ENCODE data around the gene DENND4B.
"Not testable (repeated sequence)": the region's sequence is repeated elsewhere in the genome, so short reads cannot be mapped to it uniquely, and the experiment has no call there.

Gene DENND4B, protein sequence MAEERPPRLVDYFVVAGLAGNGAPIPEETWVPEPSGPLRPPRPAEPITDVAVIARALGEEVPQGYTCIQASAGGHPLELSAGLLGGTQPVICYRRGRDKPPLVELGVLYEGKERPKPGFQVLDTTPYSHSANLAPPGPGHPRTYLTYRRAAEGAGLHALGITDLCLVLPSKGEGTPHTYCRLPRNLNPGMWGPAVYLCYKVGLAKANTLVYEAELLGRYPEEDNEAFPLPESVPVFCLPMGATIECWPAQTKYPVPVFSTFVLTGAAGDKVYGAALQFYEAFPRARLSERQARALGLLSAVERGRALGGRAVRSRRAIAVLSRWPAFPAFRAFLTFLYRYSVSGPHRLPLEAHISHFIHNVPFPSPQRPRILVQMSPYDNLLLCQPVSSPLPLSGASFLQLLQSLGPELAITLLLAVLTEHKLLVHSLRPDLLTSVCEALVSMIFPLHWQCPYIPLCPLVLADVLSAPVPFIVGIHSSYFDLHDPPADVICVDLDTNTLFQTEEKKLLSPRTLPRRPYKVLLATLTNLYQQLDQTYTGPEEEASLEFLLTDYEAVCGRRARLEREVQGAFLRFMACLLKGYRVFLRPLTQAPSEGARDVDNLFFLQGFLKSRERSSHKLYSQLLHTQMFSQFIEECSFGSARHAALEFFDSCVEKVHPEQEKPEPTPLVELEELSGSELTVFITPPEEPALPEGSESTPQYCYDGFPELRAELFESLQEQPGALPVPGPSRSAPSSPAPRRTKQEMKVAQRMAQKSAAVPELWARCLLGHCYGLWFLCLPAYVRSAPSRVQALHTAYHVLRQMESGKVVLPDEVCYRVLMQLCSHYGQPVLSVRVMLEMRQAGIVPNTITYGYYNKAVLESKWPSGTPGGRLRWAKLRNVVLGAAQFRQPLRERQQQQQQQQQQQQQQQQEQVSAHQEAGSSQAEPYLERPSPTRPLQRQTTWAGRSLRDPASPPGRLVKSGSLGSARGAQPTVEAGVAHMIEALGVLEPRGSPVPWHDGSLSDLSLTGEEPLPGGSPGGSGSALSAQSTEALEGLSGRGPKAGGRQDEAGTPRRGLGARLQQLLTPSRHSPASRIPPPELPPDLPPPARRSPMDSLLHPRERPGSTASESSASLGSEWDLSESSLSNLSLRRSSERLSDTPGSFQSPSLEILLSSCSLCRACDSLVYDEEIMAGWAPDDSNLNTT (N-terminal part only)

DNA sequence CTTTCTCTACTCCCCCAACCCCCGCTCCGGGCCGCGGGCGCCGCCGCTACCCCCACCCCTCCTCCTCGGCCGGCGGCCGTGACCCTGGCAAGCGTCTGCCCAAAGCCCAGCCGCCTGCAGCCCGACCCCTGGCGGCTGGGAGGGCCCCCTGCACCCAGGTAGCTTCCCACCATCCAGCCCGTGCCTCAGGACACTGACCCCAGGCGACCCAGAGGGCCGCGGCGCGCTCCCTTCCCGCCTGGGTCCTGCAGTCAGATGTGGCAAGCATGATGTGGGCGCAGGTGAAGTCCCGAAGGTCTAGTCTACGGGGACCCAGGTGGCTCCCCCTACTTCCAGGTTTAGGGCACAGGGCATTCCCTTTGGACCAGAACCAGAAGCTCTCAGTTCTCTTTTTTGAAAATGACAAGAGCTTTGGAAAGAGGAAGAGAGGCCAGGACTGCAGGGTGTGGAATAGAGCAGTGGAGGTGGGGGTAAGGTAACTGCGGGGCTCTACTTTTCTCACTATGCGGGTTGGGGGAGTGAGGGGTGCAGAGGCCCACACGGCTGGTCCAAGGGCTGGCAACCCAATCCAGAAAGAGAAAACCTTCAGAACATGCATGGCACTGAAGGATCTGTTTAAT lies at the start of gene DENND4B:
Gene DENND4B (minus strand): TSS at position 97 of the 620 bp plus-strand sequence. CDS start 2,344 bp downstream, outside the sequence.
- DNase-seq (ENCODE audit: low read depth, low spot score), result peak; percentile 92

- no peak for DNase-seq (ENCODE audit: low read depth, low spot score)
These were observed 49.1 kb upstream of the DENND4B start for GRCh38 chr1:153995640-153996039.

DNA sequence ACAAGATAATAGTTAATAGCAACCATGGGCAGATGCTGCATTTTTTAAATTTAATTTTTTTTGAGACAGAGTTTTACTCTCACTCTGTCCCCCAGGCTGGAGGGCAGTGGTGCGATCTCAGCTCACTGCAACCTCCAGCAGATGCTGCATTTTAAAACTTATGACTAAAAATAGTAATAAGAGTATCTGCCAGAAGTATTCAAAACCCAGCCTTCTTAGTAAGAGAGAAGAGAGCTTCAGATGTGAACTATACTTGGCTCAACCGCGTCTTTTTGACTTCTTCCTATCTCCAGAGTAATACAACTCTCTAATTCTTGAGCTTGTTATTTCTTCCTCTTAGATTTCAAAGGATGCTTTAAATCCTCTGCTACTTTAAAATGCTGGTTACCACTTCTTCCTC lies 48.7 kb upstream of the DENND4B start:
- no peak for DNase-seq (ENCODE audit: low read depth, low spot score)

DNA sequence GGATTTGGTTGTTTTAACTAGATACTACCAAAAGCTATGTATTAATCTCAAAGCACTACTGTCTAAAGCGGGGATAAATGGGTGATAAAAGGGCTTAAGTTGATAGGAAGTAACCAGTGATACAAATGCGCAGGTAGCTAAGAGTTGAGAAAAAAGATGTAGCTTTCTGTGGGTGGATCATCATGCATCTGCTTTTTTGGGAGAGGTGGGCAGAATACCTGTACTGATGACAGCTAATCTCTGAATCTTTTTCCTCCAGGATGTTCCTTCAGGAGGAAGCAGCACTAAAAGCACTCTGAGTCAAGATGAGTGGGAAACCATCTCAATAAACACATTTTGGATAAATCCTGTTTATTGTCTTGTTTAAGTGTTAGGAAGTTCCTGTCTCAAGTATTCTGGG lies 45.3 kb upstream of the DENND4B start:
- DNase-seq (ENCODE audit: low read depth, low spot score), result no peak

DNA sequence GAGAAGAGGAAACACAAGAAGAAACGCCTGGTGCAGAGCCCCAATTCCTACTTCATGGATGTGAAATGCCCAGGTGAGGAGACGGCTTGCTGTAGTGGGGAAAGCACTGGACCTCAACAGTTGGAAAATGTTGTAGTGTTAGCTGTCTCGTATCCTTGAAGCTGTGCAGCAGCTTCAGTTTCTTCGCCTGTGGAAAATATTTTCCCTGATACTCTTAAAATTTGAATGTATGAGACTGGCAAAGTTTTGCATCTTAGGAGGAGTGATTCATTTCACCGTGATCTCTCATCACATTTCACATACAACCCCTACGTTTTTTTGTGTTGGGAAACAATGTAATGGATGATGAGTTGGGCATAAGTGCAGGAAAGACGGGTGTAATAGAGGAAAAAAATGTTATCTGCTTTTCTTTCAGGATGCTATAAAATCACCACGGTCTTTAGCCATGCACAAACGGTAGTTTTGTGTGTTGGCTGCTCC lies 44.7 kb upstream of the DENND4B start:
- no peak for DNase-seq (ENCODE audit: low read depth, low spot score)

DNA sequence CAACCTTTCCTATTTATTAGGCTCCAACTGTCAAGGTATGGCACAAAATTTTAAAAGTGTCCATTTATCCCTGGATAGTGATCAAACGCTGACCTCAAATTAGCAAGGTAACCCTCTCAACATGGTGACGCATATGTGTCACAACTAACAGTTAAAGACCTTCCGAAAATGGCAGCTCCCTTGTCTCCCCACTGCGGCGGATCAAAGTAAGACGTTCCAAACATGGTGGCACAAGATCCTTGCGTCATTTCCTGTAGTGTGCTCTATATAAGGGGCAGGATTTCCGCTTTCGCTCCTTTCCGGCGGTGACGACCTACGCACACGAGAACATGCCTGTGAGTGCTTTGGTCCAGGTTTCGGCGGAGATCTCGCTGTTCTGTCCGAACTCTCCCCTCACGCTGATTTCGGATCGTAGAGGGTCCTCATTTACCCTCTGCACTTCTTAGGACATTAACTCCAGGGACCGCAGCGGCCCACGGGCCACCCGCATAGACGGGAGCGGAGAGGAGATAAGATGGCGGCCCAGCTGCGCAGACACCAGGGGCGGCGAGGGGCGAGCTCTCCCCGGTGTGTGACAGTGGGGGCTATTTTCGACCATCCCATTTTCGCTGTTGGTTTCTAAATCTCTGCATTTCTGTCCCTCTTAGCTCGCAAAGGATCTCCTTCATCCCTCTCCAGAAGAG lies 44.1 kb upstream of the DENND4B start, which contains the start of gene RPS27:
Gene RPS27 (plus strand): TSS at position 295 of the 683 bp plus-strand sequence. CDS start 35 bp downstream, at position 330.
- DNase-seq (ENCODE audit: low read depth, low spot score), result peak; percentile 97

- no peak for DNase-seq (ENCODE audit: low read depth, low spot score)
These were observed 41.1 kb upstream of the DENND4B start for GRCh38 chr1:153987621-153988020.

- DNase-seq (ENCODE audit: low read depth, low spot score), result peak; percentile 91
These were observed 39.6 kb upstream of the DENND4B start, which contains the start of gene RAB13 for GRCh38 chr1:153985941-153986761. TSS of gene RAB13 (minus strand) at chr1:153986339. CDS start at chr1:153986236, 103 bp downstream.

GRCh38 chr1:153985341-153985912 lies 38.9 kb upstream of the DENND4B start:
- peak; percentile 68 for DNase-seq (ENCODE audit: low read depth, low spot score)

DNA sequence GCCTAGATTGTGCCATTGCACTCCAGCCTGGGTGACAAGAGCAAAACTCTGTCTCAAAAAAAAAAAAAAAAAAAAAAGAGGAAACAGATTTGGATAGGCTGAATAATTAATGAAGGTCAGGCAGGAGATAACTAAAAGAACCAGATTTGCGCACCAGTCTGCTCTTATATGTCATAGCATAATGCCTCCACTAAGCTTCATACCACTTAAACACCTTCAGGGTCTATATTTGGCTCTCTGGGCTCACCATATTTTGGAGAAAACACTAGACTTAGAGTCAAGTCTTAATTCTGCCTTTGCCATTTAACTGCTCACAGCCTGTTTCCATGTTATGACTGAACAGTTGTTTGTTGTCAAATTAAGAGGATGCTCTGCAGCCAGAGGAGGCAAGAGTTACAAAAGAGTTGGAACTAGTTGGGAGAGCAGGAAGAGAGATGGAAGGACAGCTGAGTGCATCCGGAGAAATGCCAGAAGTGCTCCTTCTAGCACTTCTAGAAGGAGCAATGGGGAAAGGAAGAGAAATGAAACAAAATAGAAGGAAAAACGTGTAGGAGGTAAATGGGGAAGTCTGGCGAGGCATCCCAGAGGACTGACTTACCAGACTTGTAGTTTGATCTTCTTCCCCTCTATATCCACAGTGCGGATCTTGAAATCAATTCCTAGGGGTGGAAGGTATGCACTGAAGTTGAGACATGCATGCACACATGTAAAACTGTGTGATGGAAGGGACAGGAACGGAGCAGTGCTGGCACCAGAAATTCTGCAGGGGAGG lies 37.8 kb upstream of the DENND4B start:
- no peak for DNase-seq (ENCODE audit: low read depth, low spot score)

DNA sequence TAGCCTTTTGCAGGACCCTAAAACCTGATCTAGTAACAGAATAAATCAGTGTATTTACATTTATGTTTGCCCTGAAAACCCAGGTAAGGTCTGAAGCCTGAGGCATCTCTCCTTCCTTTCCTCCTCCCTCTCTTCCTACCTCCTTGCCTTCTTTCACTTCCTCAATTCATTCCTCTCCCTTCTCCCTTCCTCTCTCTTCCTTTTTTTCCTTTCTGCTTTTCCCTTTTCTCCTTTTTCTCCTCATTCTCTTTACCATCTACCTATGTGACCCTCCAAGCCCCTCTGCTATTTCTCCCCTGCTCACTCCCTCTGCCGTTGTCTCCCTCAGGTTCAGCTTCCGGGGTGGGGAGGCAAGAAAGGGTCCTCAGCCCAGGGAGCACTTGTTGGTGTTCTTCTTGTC lies 35.2 kb upstream of the DENND4B start:
- not testable (repeated sequence) for DNase-seq (ENCODE audit: low read depth, low spot score)

DNA sequence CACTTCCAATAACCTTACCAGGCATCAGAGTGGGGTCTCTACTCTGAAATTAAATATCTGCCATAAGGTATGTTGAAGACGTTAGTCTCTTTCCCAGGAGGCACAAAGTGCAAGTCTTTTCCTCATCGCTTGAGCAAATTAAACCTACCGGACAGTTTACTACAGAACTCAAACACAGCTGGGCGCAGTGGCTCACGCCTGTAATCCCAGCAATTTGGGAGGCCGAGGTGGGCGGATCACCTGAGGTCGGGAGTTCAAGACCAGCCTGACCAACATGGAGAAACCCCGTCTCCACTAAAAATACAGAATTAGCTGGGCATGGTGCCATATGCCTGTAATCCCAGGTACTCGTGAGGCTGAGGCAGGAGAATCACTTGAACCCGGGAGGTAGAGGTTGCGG lies 32.6 kb upstream of the DENND4B start:
- not testable (repeated sequence) for DNase-seq (ENCODE audit: low read depth, low spot score)

GRCh38 chr1:153978274-153978909 lies 31.9 kb upstream of the DENND4B start:
- no peak for DNase-seq (ENCODE audit: low read depth, low spot score)

GRCh38 chr1:153977250-153978240 lies 31.0 kb upstream of the DENND4B start, which contains the start of gene JTB:
TSS of gene JTB (minus strand) at chr1:153977674. CDS start at chr1:153977252, 422 bp downstream.
- DNase-seq (ENCODE audit: low read depth, low spot score), result peak; percentile 92

DNA sequence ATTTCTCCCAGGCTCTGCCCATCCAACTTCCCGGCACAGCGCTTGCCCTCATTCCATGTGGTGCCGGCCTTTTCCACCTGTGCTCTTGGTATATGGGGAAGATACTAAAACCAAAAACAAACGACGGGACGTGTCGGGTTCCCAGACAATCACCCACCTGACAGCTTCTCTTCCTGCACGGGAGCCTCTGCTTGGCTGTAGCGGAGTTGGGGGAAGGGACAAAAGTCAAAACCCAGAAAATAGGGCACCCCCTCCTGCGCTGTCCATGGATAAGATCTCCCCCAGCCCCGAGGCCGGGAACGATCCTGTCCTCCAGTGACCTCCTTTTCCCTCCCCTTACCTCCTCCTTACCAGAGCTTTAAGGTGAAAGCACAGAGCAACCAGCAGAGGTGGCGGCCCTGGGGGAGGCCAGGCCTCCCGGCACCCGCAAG lies 30.3 kb upstream of the DENND4B start:
- peak; percentile 42 for DNase-seq (ENCODE audit: low read depth, low spot score)

DNA sequence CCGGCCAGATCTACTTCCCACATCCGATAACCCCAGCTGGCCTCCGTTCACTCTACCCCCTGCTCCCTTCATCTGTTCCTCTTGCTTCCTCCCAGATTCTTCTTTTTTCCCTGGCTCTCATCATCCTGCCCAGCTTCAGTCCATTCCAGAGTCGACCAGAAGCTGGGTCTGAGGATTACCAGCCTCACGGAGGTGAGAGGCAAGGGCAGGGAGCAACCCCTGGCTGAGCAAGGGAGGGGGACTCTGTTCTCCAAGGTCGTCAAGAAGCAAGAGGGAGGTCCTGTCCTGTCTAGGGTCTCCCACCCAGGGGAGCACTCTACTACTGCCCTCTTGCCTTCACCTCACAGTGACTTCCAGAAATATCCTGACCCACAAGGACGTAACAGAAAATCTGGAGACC lies 27.0 kb upstream of the DENND4B start:
- DNase-seq (ENCODE audit: low read depth, low spot score), result no peak
